Measurements from ENCODE around the gene ARHGAP20.

The ARHGAP20 gene

GRCh38 chr11:110713449-110713776 is 1.2 kb upstream of the ARHGAP20 start (continued):
- no peak for TF ChIP-seq POU6F1 (CRISPR knock-in tag; IDR thresholded peaks at IDR 0.05; ENCODE audit: borderline replicate concordance, low read depth)

GRCh38 chr11:110712659-110713448 is 617 bp upstream of the ARHGAP20 start:
- TF ChIP-seq CSDC2 (CRISPR knock-in tag; IDR thresholded peaks at IDR 0.05) (no peak), RARB (CRISPR knock-in tag; IDR thresholded peaks at IDR 0.05) (no peak), ESRRG (CRISPR knock-in tag; IDR thresholded peaks at IDR 0.05) (no peak), BACH2 (CRISPR knock-in tag; IDR thresholded peaks at IDR 0.05; ENCODE audit: borderline replicate concordance) (no peak), ZNF565 (CRISPR knock-in tag; conservative IDR thresholded peaks at IDR 0.05; ENCODE audit: low read depth) (no peak), OSR1 (CRISPR knock-in tag; IDR thresholded peaks at IDR 0.05) (no peak), TOX (CRISPR knock-in tag; IDR thresholded peaks at IDR 0.05; ENCODE audit: borderline replicate concordance) (no peak), ISL1 (CRISPR knock-in tag; IDR thresholded peaks at IDR 0.05) (no peak)
- peak; percentile 61 for ATAC-seq

- no peak for ATAC-seq
- TF ChIP-seq CSDC2 (CRISPR knock-in tag; IDR thresholded peaks at IDR 0.05) (no peak), POU6F1 (CRISPR knock-in tag; IDR thresholded peaks at IDR 0.05; ENCODE audit: borderline replicate concordance, low read depth) (no peak), PATZ1 (CRISPR knock-in tag; IDR thresholded peaks at IDR 0.05; ENCODE audit: borderline replicate concordance) (no peak), ZNF565 (CRISPR knock-in tag; conservative IDR thresholded peaks at IDR 0.05; ENCODE audit: low read depth) (no peak), ZNF8 (CRISPR knock-in tag; IDR thresholded peaks at IDR 0.05) (no peak), TSHZ2 (CRISPR knock-in tag; IDR thresholded peaks at IDR 0.05) (no peak), ESRRG (CRISPR knock-in tag; IDR thresholded peaks at IDR 0.05) (no peak)
Measured at GRCh38 chr11:110711448-110711775, 825 bp downstream of the ARHGAP20 start.

GRCh38 chr11:110710628-110711381 is 1.4 kb downstream of the ARHGAP20 start:
- ATAC-seq: peak; percentile 20
- TF ChIP-seq BACH2 (CRISPR knock-in tag; IDR thresholded peaks at IDR 0.05; ENCODE audit: borderline replicate concordance): no peak
- TF ChIP-seq TCF4 (CRISPR knock-in tag; IDR thresholded peaks at IDR 0.05; ENCODE audit: borderline replicate concordance): no peak
- TF ChIP-seq GLIS3 (CRISPR knock-in tag; IDR thresholded peaks at IDR 0.05): no peak
- TF ChIP-seq ARNTL (CRISPR knock-in tag; IDR thresholded peaks at IDR 0.05; ENCODE audit: borderline replicate concordance, low read depth): no peak
- TF ChIP-seq CREB5 (CRISPR knock-in tag; IDR thresholded peaks at IDR 0.05; ENCODE audit: low read depth): no peak
- no peak for TF ChIP-seq OSR1 (CRISPR knock-in tag; IDR thresholded peaks at IDR 0.05)
- no peak for TF ChIP-seq ESRRG (CRISPR knock-in tag; IDR thresholded peaks at IDR 0.05)
- TF ChIP-seq ZNF565 (CRISPR knock-in tag; conservative IDR thresholded peaks at IDR 0.05; ENCODE audit: low read depth): no peak
- TF ChIP-seq TSHZ2 (CRISPR knock-in tag; IDR thresholded peaks at IDR 0.05): no peak
- no peak for TF ChIP-seq CSDC2 (CRISPR knock-in tag; IDR thresholded peaks at IDR 0.05)
- TF ChIP-seq ZFP3 (CRISPR knock-in tag; IDR thresholded peaks at IDR 0.05): no peak
- no peak for TF ChIP-seq CSRNP3 (CRISPR knock-in tag; IDR thresholded peaks at IDR 0.05)
- TF ChIP-seq RARB (CRISPR knock-in tag; IDR thresholded peaks at IDR 0.05): no peak
- no peak for TF ChIP-seq ZC3H10 (CRISPR knock-in tag; IDR thresholded peaks at IDR 0.05)
- TF ChIP-seq ISL1 (CRISPR knock-in tag; IDR thresholded peaks at IDR 0.05): no peak

All from SK-N-SH treated with all-trans-retinoic acid at 6 μM for 48 hours (cell line).